NCI-H1694 (cell line): ENCODE results near the gene CCDC88A.
"Not testable (repeated sequence)": the region's sequence is repeated elsewhere in the genome, so short reads cannot be mapped to it uniquely, and the experiment has no call there.

Source experiments
- DNase-seq: peaks from one replicate; lab custom pipeline; 2025; lab: John Stamatoyannopoulos, UW

Gene CCDC88A

GRCh38 chr2:55385516-55385915 lies 34.1 kb downstream of the CCDC88A start:
- not testable (repeated sequence) for DNase-seq

GRCh38 chr2:55384786-55385185 lies 34.9 kb downstream of the CCDC88A start:
- DNase-seq: no peak

GRCh38 chr2:55371376-55371775 lies 48.3 kb downstream of the CCDC88A start:
- no peak for DNase-seq

GRCh38 chr2:55370208-55370607 lies 49.4 kb downstream of the CCDC88A start:
- no peak for DNase-seq

GRCh38 chr2:55365303-55365702 lies 54.4 kb downstream of the CCDC88A start:
- DNase-seq: no peak

GRCh38 chr2:55364189-55365055 lies 55.2 kb downstream of the CCDC88A start:
- DNase-seq: no peak

- DNase-seq: no peak
Observed at GRCh38 chr2:55363636-55364035, 56.0 kb downstream of the CCDC88A start.

- DNase-seq: no peak
Observed at GRCh38 chr2:55361465-55362189, 58.0 kb downstream of the CCDC88A start.

GRCh38 chr2:55358451-55358850 lies 61.2 kb downstream of the CCDC88A start:
- DNase-seq: no peak

- DNase-seq: no peak
Observed at GRCh38 chr2:55357927-55358326, 61.7 kb downstream of the CCDC88A start.

GRCh38 chr2:55357164-55357563 lies 62.5 kb downstream of the CCDC88A start:
- DNase-seq: no peak

GRCh38 chr2:55356136-55356535 lies 63.5 kb downstream of the CCDC88A start:
- DNase-seq: not testable (repeated sequence)

GRCh38 chr2:55355451-55355850 lies 64.2 kb downstream of the CCDC88A start:
- no peak for DNase-seq

- DNase-seq: no peak
Observed at GRCh38 chr2:55351672-55352071, 68.0 kb downstream of the CCDC88A start.

GRCh38 chr2:55345064-55345463 lies 74.6 kb downstream of the CCDC88A start:
- no peak for DNase-seq

- DNase-seq: no peak
Observed at GRCh38 chr2:55338268-55338667, 81.4 kb downstream of the CCDC88A start.

GRCh38 chr2:55334728-55335127 lies 84.9 kb downstream of the CCDC88A start:
- DNase-seq: no peak

- no peak for DNase-seq
Observed at GRCh38 chr2:55330541-55331297, 88.9 kb downstream of the CCDC88A start.

- no peak for DNase-seq
Observed at GRCh38 chr2:55327470-55328230, 92.0 kb downstream of the CCDC88A start.

- DNase-seq: no peak
Observed at GRCh38 chr2:55314985-55315384, 104.7 kb downstream of the CCDC88A start.

- no peak for DNase-seq
Observed at GRCh38 chr2:55311444-55311870, 108.2 kb downstream of the CCDC88A start.

- no peak for DNase-seq
Observed at GRCh38 chr2:55309446-55309845, 110.2 kb downstream of the CCDC88A start.
